WTC11 (cell line): Measurements from ENCODE around the gene CRKL.

Source experiments
- CDX4 ChIP-seq: fragments of 250-450 bp; sonication (Bioruptor Pico); IDR thresholded peaks from 2 replicates; pipeline ENCODE4 v1.9.0; 2021; ENCODE audit warnings: moderate library complexity, mild to moderate bottlenecking, inconsistent platforms, borderline replicate concordance
- CTCF ChIP-seq: fragments of 200-600 bp; IDR thresholded peaks from 2 replicates; pipeline ENCODE4 v1.8.0; 2022; ENCODE audit warnings: antibody characterized with exemption
- E2F4 ChIP-seq: sonication (generic); formaldehyde crosslinking; IDR thresholded peaks from 2 replicates; pipeline ENCODE4 v1.8.1; 2022; ENCODE audit warnings: low read depth, mild to moderate bottlenecking, moderate library complexity, missing genetic modification reagents, borderline replicate concordance
- ELF4 ChIP-seq: sonication (generic); formaldehyde crosslinking; IDR thresholded peaks from 2 replicates; pipeline ENCODE4 v1.8.1; 2022; ENCODE audit warnings: low read depth, mild to moderate bottlenecking, moderate library complexity, missing genetic modification reagents
- ESRRA ChIP-seq: sonication (generic); formaldehyde crosslinking; IDR thresholded peaks from 2 replicates; pipeline ENCODE4 v1.8.1; 2022; ENCODE audit warnings: mild to moderate bottlenecking, missing genetic modification reagents, borderline replicate concordance
- ETV6 ChIP-seq: sonication (generic); formaldehyde crosslinking; IDR thresholded peaks from 2 replicates; pipeline ENCODE4 v1.8.1; 2022; ENCODE audit warnings: mild to moderate bottlenecking, missing genetic modification reagents
- FOXK1 ChIP-seq: sonication (generic); formaldehyde crosslinking; IDR thresholded peaks from 2 replicates; pipeline ENCODE4 v1.8.0; 2022; ENCODE audit warnings: mild to moderate bottlenecking, moderate library complexity, missing genetic modification reagents
- FOXP4 ChIP-seq: sonication (generic); formaldehyde crosslinking; IDR thresholded peaks from 2 replicates; pipeline ENCODE4 v1.8.0; 2022; ENCODE audit warnings: mild to moderate bottlenecking, missing genetic modification reagents
- NFYB ChIP-seq: sonication (generic); formaldehyde crosslinking; conservative IDR thresholded peaks from 2 replicates; pipeline ENCODE4 v1.8.0; 2022; ENCODE audit warnings: low read depth, missing genetic modification reagents
- SMAD4 ChIP-seq: sonication (generic); formaldehyde crosslinking; IDR thresholded peaks from 2 replicates; pipeline ENCODE4 v1.8.0; 2022; ENCODE audit warnings: mild to moderate bottlenecking, missing genetic modification reagents
- USF2 ChIP-seq: sonication (generic); formaldehyde crosslinking; IDR thresholded peaks from 2 replicates; pipeline ENCODE4 v1.8.1; 2023; ENCODE audit warnings: mild to moderate bottlenecking, missing genetic modification reagents, moderate library complexity
- ZNF317 ChIP-seq: sonication (generic); formaldehyde crosslinking; IDR thresholded peaks from 2 replicates; pipeline ENCODE4 v1.8.1; 2023; ENCODE audit warnings: low read depth, mild to moderate bottlenecking, moderate library complexity, missing genetic modification reagents, borderline replicate concordance

- TF ChIP-seq CDX4 (CRISPR knock-in tag) (no peak), NFYB (no peak), ZNF317 (CRISPR knock-in tag) (no peak), ETV6 (CRISPR knock-in tag) (no peak), FOXP4 (CRISPR knock-in tag) (no peak), CTCF (no peak), ELF4 (CRISPR knock-in tag) (no peak), SMAD4 (no peak), FOXK1 (CRISPR knock-in tag) (no peak), USF2 (CRISPR knock-in tag) (no peak), E2F4 (CRISPR knock-in tag) (no peak), ESRRA (no peak)
These were observed 48.0 kb upstream of the CRKL start for GRCh38 chr22:20869234-20869633.
